Mesenchymal stem cell (in vitro differentiated cells and primary cell): Measurements from ENCODE around the gene MECP2.

ENCODE experiments used
- DNase-seq: peaks from one replicate; pipeline ENCODE4 v3.0.0-alpha.2; 2013
- H2AFZ ChIP-seq: one replicate; pipeline ENCODE4 v1.6.1; 2013; ENCODE audit warnings: low read depth, mild to moderate bottlenecking, control low read depth, inconsistent platforms, low read length, moderate library complexity
- H2AK5ac ChIP-seq: 2 replicates; pipeline ENCODE4 v1.6.1; 2013; ENCODE audit warnings: low read length, moderate library complexity, mild to moderate bottlenecking, inconsistent platforms; ENCODE audit not compliant: severe bottlenecking
- H2BK120ac ChIP-seq: one replicate; pipeline ENCODE4 v1.6.1; 2013; ENCODE audit warnings: low read depth, mild to moderate bottlenecking, inconsistent platforms, low read length, moderate library complexity
- H2BK12ac ChIP-seq, 2 experiments: one replicate each; pipeline ENCODE4 v1.6.1; 2013; ENCODE audit warnings: inconsistent platforms in 2 of 2, low read length in 2 of 2, mild to moderate bottlenecking in 2 of 2, moderate library complexity in 2 of 2, control low read depth in 1 of 2
- H2BK15ac ChIP-seq: one replicate; pipeline ENCODE4 v1.6.1; 2013; ENCODE audit warnings: mild to moderate bottlenecking, low read depth, inconsistent platforms; ENCODE audit not compliant: poor library complexity, severe bottlenecking
- H2BK5ac ChIP-seq: 2 replicates; pipeline ENCODE4 v1.6.1; 2013; ENCODE audit warnings: low read depth, mild to moderate bottlenecking, low read length, control low read depth, inconsistent platforms; ENCODE audit not compliant: poor library complexity, severe bottlenecking
- H3K14ac ChIP-seq, 2 experiments: one replicate each; pipeline ENCODE4 v1.6.1; 2013; ENCODE audit warnings: inconsistent platforms in 2 of 2, low read length in 2 of 2, control low read depth in 1 of 2, mild to moderate bottlenecking in 1 of 2, moderate library complexity in 1 of 2
- H3K18ac ChIP-seq, 2 experiments: one replicate each; pipeline ENCODE4 v1.6.1; 2013; ENCODE audit warnings: inconsistent platforms in 2 of 2, low read length in 2 of 2, control low read depth in 1 of 2, low read depth in 1 of 2, mild to moderate bottlenecking in 1 of 2
- H3K23ac ChIP-seq, 2 experiments: one replicate each; pipeline ENCODE4 v1.6.1; 2013; ENCODE audit warnings: inconsistent platforms in 2 of 2, low read length in 2 of 2, mild to moderate bottlenecking in 2 of 2, moderate library complexity in 2 of 2, control low read depth in 1 of 2
- H3K27ac ChIP-seq: 2 replicates; pipeline ENCODE4 v1.5.1; 2013; ENCODE audit warnings: mild to moderate bottlenecking, moderate library complexity, low read length, control low read depth, inconsistent platforms; ENCODE audit not compliant: poor library complexity, severe bottlenecking
- H3K27me3 ChIP-seq, 2 experiments: 2 replicates each; pipeline versions ENCODE4 v1.6.1 to v1.7.0; 2013; ENCODE audit warnings: low read length in 2 of 2, mild to moderate bottlenecking in 2 of 2, moderate library complexity in 2 of 2, control low read depth in 1 of 2, inconsistent platforms in 1 of 2; ENCODE audit not compliant: control insufficient read depth in 1 of 2, insufficient read depth in 1 of 2
- H3K36me3 ChIP-seq, 2 experiments: 2 replicates each; pipeline versions ENCODE4 v1.6.1 to v1.7.0; 2013; ENCODE audit warnings: low read length in 2 of 2, control low read depth in 1 of 2, inconsistent platforms in 1 of 2, low read depth in 1 of 2, mild to moderate bottlenecking in 1 of 2; ENCODE audit not compliant: insufficient read depth in 2 of 2, control insufficient read depth in 1 of 2
- H3K4ac ChIP-seq, 2 experiments: one replicate each; pipeline ENCODE4 v1.6.1; 2013; ENCODE audit warnings: inconsistent platforms in 2 of 2, low read length in 2 of 2, mild to moderate bottlenecking in 2 of 2, moderate library complexity in 2 of 2, control low read depth in 1 of 2, low read depth in 1 of 2
- H3K4me1 ChIP-seq: 2 replicates; pipeline ENCODE4 v1.6.1; 2013; ENCODE audit warnings: low read depth, low read length, control low read depth; ENCODE audit not compliant: control insufficient read depth, insufficient read depth
- H3K4me2 ChIP-seq: 2 replicates; pipeline ENCODE4 v1.6.1; 2013; ENCODE audit warnings: low read length, mild to moderate bottlenecking, inconsistent platforms; ENCODE audit not compliant: poor library complexity, severe bottlenecking
- H3K4me3 ChIP-seq, 2 experiments: 2 replicates each; pipeline versions ENCODE4 v1.5.1 to v1.7.0; 2013; ENCODE audit warnings: low read length in 2 of 2, mild to moderate bottlenecking in 2 of 2, control low read depth in 1 of 2, low read depth in 1 of 2; ENCODE audit not compliant: insufficient read depth in 1 of 2
- H3K79me1 ChIP-seq: replicated peaks from 2 replicates; pipeline ENCODE4 v1.6.1; 2013; ENCODE audit warnings: mild to moderate bottlenecking, control low read depth, low read length, inconsistent platforms; ENCODE audit not compliant: poor library complexity, severe bottlenecking
- H3K9ac ChIP-seq: 2 replicates; pipeline ENCODE4 v1.7.0; 2013; ENCODE audit warnings: mild to moderate bottlenecking, low read length, moderate library complexity
- H3K9me3 ChIP-seq: 2 replicates; pipeline ENCODE4 v1.7.0; 2013; ENCODE audit warnings: mild to moderate bottlenecking, low read length; ENCODE audit not compliant: control insufficient read depth
- H4K8ac ChIP-seq: one replicate; pipeline ENCODE4 v1.6.1; 2013; ENCODE audit warnings: inconsistent platforms, mild to moderate bottlenecking, low read length, moderate library complexity
- H4K91ac ChIP-seq: one replicate; pipeline ENCODE4 v1.6.1; 2013; ENCODE audit warnings: mild to moderate bottlenecking, low read length, inconsistent platforms
- WGBS: methylation state at CpG from one replicate; pipeline ENCODE4 v1.1.7; 2013; ENCODE audit warnings: mixed read lengths; 5-methylcytosine and 5-hydroxymethylcytosine counted together

Gene MECP2

GRCh38 chrX:154136627-154137161 is 39.2 kb upstream of the MECP2 start:
- no peak overlapping the region for H4K91ac ChIP-seq
- H3K27ac ChIP-seq: no peak overlapping the region
- no peak overlapping the region for H3K4ac ChIP-seq
- H3K18ac ChIP-seq: no peak overlapping the region
- H3K4me1 ChIP-seq: no peaks in the 10 kb centered on the region
- peak overlapping the region; percentile 78 for H3K4me2 ChIP-seq
- H3K27me3 ChIP-seq: peaks cover 7 to 45% of the 10 kb centered on the region in 2 experiments
- no peak overlapping the region for H2AFZ ChIP-seq
- H3K23ac ChIP-seq: no peak overlapping the region
- peak overlapping the region in 1 of 2 experiments; percentile 55 for H3K4me3 ChIP-seq
- no peak overlapping the region for H2BK5ac ChIP-seq
- H3K79me1 ChIP-seq: no peaks in the 10 kb centered on the region
- peak; percentile 59 for DNase-seq
- no peaks in the 10 kb centered on the region for H3K36me3 ChIP-seq
- H2BK15ac ChIP-seq: no peak overlapping the region
- 7% methylated on average over 36 of the region's 44 CpGs for WGBS
- H2BK12ac ChIP-seq: no peak overlapping the region
- H3K9me3 ChIP-seq: no peaks in the 10 kb centered on the region
- H4K8ac ChIP-seq: no peak overlapping the region
- H3K14ac ChIP-seq: no peak overlapping the region
- no peak overlapping the region for H2BK120ac ChIP-seq
- H3K9ac ChIP-seq: peak overlapping the region; percentile 70
- no peak overlapping the region for H2AK5ac ChIP-seq

DNA sequence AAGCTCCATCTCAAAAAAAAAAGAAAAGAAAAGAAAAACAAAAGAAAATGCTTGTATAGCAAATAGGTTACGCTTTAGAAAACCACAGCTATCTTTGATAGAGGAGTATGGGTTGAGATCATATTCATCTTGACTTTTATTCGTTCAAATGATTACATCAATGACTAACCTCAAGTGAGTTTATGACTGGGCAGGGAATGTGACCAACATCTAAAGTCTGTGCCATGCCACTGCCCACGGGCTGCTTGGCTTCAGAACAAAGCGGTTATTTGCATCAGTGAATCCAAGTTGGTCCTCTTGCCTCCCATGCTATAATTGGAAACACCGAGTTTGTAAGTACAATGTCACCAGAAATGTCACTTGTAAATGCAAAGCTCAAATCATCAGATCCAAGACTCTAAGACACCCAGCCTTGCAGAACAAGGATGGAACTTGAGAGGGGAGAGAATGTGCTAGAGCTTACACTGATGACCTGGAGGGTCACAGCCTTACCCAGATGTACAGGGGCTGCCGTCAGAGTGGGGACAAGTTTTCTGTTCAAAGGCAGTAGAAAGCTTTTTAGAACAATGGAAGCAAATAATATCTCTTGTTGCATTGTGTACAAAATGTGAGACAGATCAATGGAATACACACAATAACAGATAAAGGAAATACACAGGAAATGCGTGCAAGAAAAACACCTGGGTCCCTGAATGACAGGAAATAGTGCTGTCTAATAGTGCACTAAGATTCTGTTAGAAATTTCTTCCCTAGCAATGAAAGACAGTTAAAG is 38.1 kb upstream of the MECP2 start:
- 86% methylated on average over 4 of the region's 7 CpGs for WGBS
- Histone ChIP-seq H3K4ac (no peak overlapping the region), H4K8ac (no peak overlapping the region)

DNA sequence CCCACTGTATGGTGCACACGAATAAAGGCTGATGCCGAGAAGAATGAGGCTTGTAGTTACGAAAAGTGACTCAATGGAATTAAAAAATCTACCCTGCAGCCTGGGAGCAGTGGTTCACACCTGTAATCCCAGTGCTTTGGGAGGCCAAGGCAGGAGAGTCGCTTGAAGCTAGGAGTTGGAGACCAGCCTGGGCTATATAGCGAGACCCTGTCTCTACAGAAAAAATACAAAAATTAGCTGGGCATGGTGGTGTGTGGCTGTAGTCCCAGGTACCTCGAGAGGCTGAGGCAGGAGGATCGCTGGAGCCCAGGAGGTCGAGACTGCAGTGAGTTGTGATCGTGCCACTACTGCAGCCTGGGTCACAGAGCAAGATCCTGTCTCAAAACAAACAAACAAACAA is 34.8 kb upstream of the MECP2 start:
- Histone ChIP-seq H3K9ac (no peak overlapping the region), H3K27ac (no peak overlapping the region), H3K4me3 (no peak overlapping the region), H3K36me3 (no peaks in the 10 kb centered on the region), H4K91ac (no peak overlapping the region), H2BK12ac (no peak overlapping the region), H3K4ac (no peak overlapping the region), H2BK5ac (no peak overlapping the region), H3K14ac (no peak overlapping the region), H3K4me2 (no peak overlapping the region), H3K79me1 (no peaks in the 10 kb centered on the region), H3K23ac (no peak overlapping the region), H3K18ac (no peak overlapping the region), H2AFZ (no peak overlapping the region), H3K9me3 (no peaks in the 10 kb centered on the region), H2BK15ac (no peak overlapping the region), H3K4me1 (no peaks in the 10 kb centered on the region), H2AK5ac (no peak overlapping the region), H3K27me3 (peaks cover 0 to 25% of the 10 kb centered on the region in 2 experiments), H4K8ac (no peak overlapping the region), H2BK120ac (no peak overlapping the region)
- WGBS: 88% methylated on average over 4 of the region's 9 CpGs
- no peak for DNase-seq

More for the DNA sequence above, 38.1 kb upstream of the MECP2 start:
- Histone ChIP-seq H3K23ac (no peak overlapping the region), H3K27me3 (peaks cover 7 to 40% of the 10 kb centered on the region in 2 experiments), H3K27ac (no peak overlapping the region), H2AFZ (no peak overlapping the region), H2BK12ac (no peak overlapping the region), H3K9ac (no peak overlapping the region), H2BK5ac (no peak overlapping the region), H2BK15ac (no peak overlapping the region), H2AK5ac (no peak overlapping the region), H4K91ac (no peak overlapping the region), H3K4me2 (no peak overlapping the region), H3K18ac (no peak overlapping the region), H3K14ac (no peak overlapping the region), H3K4me1 (no peaks in the 10 kb centered on the region), H3K36me3 (no peaks in the 10 kb centered on the region), H3K4me3 (no peak overlapping the region), H3K9me3 (no peaks in the 10 kb centered on the region), H2BK120ac (no peak overlapping the region), H3K79me1 (no peaks in the 10 kb centered on the region)
- DNase-seq: no peak

- Histone ChIP-seq H3K9me3 (no peaks in the 10 kb centered on the region), H2AK5ac (no peak overlapping the region), H3K4ac (no peak overlapping the region), H2BK15ac (no peak overlapping the region), H3K36me3 (no peaks in the 10 kb centered on the region), H4K91ac (no peak overlapping the region), H3K4me1 (no peaks in the 10 kb centered on the region), H3K4me3 (no peak overlapping the region), H3K18ac (no peak overlapping the region), H3K14ac (no peak overlapping the region), H2AFZ (no peak overlapping the region), H3K4me2 (no peak overlapping the region), H3K23ac (no peak overlapping the region), H3K27ac (no peak overlapping the region), H2BK5ac (no peak overlapping the region), H2BK120ac (no peak overlapping the region), H2BK12ac (no peak overlapping the region), H3K27me3 (peaks cover 0 to 25% of the 10 kb centered on the region in 2 experiments), H4K8ac (no peak overlapping the region), H3K79me1 (no peaks in the 10 kb centered on the region), H3K9ac (no peak overlapping the region)
- 88% methylated on average over 4 of the region's 4 CpGs for WGBS
- DNase-seq: no peak
Observed at GRCh38 chrX:154131955-154132354, 34.4 kb upstream of the MECP2 start.
